Panc1 (cell line): ENCODE measurements around the gene EML6. TPM values are rescaled to one million over a fixed set of nuclear protein-coding genes. Genes with fewer than 3 reads are reported as not detected.

Experiments
- ATAC-seq: fragments of 200-7000 bp; cut with Tn5 transposase; 2 replicates; pipeline ENCODE4 v1.9.1; 2020; ENCODE audit warnings: mild to moderate bottlenecking, moderate library complexity
- BruUV-seq: library from RNA; stranded (reverse); fragments of 400-500 nt; replicated peaks from 2 replicates; lab custom pipeline; 2021; lab: Mats Ljungman, UMichigan
- CTCF ChIA-PET: fragments of 300-600 bp; sonication (Branson Sonifier 250); formaldehyde crosslinking; loops from one replicate; lab custom pipeline; 2022; ENCODE audit warnings: antibody characterized with exemption; lab: Charles Lee
- POLR2A ChIA-PET: fragments of 300-600 bp; sonication (Branson Sonifier 250); formaldehyde crosslinking; loops from one replicate; lab custom pipeline; 2022; ENCODE audit warnings: antibody characterized with exemption; lab: Charles Lee
- DNase-seq: peaks from one replicate; pipeline ENCODE4 v3.0.0-alpha.2; 2010; ENCODE audit warnings: low read depth, low spot score
- H3K27ac ChIP-seq: 2 replicates; pipeline ENCODE4 v1.5.1; 2011; ENCODE audit warnings: mild to moderate bottlenecking, low read length, inconsistent platforms
- H3K27me3 ChIP-seq: fragments of 200-500 bp; sonication (Bioruptor generic); 2 replicates; pipeline ENCODE4 v1.6.0; 2014; ENCODE audit warnings: low read length, inconsistent platforms; ENCODE audit not compliant: control insufficient read depth, insufficient read depth
- H3K36me3 ChIP-seq: fragments of 200-500 bp; sonication (Bioruptor generic); 2 replicates; pipeline ENCODE4 v1.5.1; 2014; ENCODE audit warnings: inconsistent platforms, mild to moderate bottlenecking, low read length, moderate library complexity; ENCODE audit not compliant: control insufficient read depth, insufficient read depth
- H3K4me1 ChIP-seq: 2 replicates; pipeline ENCODE4 v1.5.1; 2011; ENCODE audit warnings: inconsistent platforms, mild to moderate bottlenecking, low read length, moderate library complexity; ENCODE audit not compliant: control insufficient read depth, insufficient read depth
- H3K4me3 ChIP-seq, 2 experiments: 2 replicates each; pipeline ENCODE4 v1.5.1; 2011 to 2012; ENCODE audit warnings: low read depth in 2 of 2, low read length in 2 of 2, mild to moderate bottlenecking in 2 of 2, inconsistent platforms in 1 of 2, moderate library complexity in 1 of 2
- H3K9me3 ChIP-seq: fragments of 200-500 bp; sonication (Bioruptor generic); 2 replicates; pipeline ENCODE4 v1.5.1; 2014; ENCODE audit warnings: low read depth, mild to moderate bottlenecking, inconsistent platforms, low read length, moderate library complexity; ENCODE audit not compliant: control insufficient read depth, insufficient read depth
- POLR2AphosphoS5 ChIP-seq: IDR thresholded peaks from 2 replicates; pipeline ENCODE4 v1.6.1; 2012; ENCODE audit warnings: mild to moderate bottlenecking, low read depth, low read length, moderate library complexity
- SIN3A ChIP-seq: IDR thresholded peaks from 2 replicates; pipeline ENCODE4 v1.6.1; 2012; ENCODE audit warnings: low read depth, mild to moderate bottlenecking, low read length, moderate library complexity, borderline replicate concordance; ENCODE audit not compliant: insufficient read depth
- TCF7L2 ChIP-seq: IDR thresholded peaks from 2 replicates; pipeline ENCODE4 v1.6.1; 2011; ENCODE audit warnings: mild to moderate bottlenecking, low read depth, low read length, inconsistent platforms
- in situ Hi-C: cut with HindIII; loops from 2 replicates; pipeline ENCODE4 v1.10.0; 2016; ENCODE audit warnings: low sequenced_read_pairs, low pct_unique_long_range_greater_than_20kb
- intact Hi-C: fragments of 100-400 bp; cut with micrococcal nuclease; formaldehyde crosslinking; loops from one replicate; pipeline ENCODE4 v1.10.0; 2022; ENCODE audit not compliant: unreplicated experiment
- total RNA-seq: library from RNA; stranded (reverse); gene quantifications from one replicate; pipeline ENCODE4 v1.2.1, GENCODE V29; 2021; ENCODE audit not compliant: unreplicated experiment
- TF ChIP-seq, protein P1 (sequence below), 2 experiments: IDR thresholded peaks; 2 replicates each; pipeline ENCODE4 v1.6.1; 2011 to 2012; ENCODE audit warnings: low read depth in 2 of 2, control low read depth in 1 of 2, low read length in 1 of 2, mild to moderate bottlenecking in 1 of 2, moderate library complexity in 1 of 2; ENCODE audit not compliant: insufficient read depth in 1 of 2
- TF ChIP-seq, protein P2 (sequence below): fragments of 450-650 bp; IDR thresholded peaks from 2 replicates; pipeline ENCODE4 v1.5.1; 2017; ENCODE audit warnings: mild to moderate bottlenecking

The EML6 gene
- total RNA-seq, 1 experiment from 2014 or later, result 6.3 TPM

DNA sequence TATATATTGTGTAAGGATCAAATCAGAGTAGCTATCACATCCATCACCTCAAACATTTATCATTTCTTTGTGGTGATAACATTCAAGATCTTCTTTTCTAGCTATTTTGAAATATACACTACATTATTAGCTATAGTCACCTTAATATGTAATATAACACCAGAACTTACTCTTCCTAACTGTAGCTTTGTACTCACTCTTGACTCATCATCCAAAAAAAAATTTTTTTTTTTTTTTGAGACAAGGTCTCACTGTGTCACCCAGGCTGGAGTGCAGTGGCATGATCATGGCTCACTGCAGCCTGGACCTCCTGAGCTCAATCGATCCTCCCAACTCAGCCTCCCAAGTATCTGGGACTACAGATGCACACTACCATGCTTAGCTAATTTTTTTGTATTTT lies 153.3 kb downstream of the EML6 start:
- no peak for DNase-seq
- CTCF ChIA-PET, result no interaction called here
- in situ Hi-C loops (no loop called here), intact Hi-C loops (no loop called here)
- ATAC-seq, result no peak
- Histone ChIP-seq H3K4me3 (no peak overlapping the region), H3K27ac (no peak overlapping the region), H3K27me3 (no peaks in the 10 kb centered on the region), H3K36me3 (no peaks in the 10 kb centered on the region), H3K9me3 (no peaks in the 10 kb centered on the region), H3K4me1 (no peaks in the 10 kb centered on the region)
- TF ChIP-seq SIN3A, result no peak
- TF ChIP-seq, protein P1, sequence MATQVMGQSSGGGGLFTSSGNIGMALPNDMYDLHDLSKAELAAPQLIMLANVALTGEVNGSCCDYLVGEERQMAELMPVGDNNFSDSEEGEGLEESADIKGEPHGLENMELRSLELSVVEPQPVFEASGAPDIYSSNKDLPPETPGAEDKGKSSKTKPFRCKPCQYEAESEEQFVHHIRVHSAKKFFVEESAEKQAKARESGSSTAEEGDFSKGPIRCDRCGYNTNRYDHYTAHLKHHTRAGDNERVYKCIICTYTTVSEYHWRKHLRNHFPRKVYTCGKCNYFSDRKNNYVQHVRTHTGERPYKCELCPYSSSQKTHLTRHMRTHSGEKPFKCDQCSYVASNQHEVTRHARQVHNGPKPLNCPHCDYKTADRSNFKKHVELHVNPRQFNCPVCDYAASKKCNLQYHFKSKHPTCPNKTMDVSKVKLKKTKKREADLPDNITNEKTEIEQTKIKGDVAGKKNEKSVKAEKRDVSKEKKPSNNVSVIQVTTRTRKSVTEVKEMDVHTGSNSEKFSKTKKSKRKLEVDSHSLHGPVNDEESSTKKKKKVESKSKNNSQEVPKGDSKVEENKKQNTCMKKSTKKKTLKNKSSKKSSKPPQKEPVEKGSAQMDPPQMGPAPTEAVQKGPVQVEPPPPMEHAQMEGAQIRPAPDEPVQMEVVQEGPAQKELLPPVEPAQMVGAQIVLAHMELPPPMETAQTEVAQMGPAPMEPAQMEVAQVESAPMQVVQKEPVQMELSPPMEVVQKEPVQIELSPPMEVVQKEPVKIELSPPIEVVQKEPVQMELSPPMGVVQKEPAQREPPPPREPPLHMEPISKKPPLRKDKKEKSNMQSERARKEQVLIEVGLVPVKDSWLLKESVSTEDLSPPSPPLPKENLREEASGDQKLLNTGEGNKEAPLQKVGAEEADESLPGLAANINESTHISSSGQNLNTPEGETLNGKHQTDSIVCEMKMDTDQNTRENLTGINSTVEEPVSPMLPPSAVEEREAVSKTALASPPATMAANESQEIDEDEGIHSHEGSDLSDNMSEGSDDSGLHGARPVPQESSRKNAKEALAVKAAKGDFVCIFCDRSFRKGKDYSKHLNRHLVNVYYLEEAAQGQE (IDR thresholded peaks at IDR 0.05; ENCODE audit: insufficient read depth in 1 of 2, low read depth in 2 of 2, low read length in 1 of 2), result no peak
- TF ChIP-seq, protein P2, sequence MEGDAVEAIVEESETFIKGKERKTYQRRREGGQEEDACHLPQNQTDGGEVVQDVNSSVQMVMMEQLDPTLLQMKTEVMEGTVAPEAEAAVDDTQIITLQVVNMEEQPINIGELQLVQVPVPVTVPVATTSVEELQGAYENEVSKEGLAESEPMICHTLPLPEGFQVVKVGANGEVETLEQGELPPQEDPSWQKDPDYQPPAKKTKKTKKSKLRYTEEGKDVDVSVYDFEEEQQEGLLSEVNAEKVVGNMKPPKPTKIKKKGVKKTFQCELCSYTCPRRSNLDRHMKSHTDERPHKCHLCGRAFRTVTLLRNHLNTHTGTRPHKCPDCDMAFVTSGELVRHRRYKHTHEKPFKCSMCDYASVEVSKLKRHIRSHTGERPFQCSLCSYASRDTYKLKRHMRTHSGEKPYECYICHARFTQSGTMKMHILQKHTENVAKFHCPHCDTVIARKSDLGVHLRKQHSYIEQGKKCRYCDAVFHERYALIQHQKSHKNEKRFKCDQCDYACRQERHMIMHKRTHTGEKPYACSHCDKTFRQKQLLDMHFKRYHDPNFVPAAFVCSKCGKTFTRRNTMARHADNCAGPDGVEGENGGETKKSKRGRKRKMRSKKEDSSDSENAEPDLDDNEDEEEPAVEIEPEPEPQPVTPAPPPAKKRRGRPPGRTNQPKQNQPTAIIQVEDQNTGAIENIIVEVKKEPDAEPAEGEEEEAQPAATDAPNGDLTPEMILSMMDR, result no peak
- TF ChIP-seq POLR2AphosphoS5, result no peak
- TF ChIP-seq TCF7L2, result no peak
- no TSS peak for BruUV-seq
- POLR2A ChIA-PET, result interaction anchor here (0.5 kb wide), 1 partner anchor 554 kb away, joined by 3 read pairs; no protein-coding TSS in a partner anchor

DNA sequence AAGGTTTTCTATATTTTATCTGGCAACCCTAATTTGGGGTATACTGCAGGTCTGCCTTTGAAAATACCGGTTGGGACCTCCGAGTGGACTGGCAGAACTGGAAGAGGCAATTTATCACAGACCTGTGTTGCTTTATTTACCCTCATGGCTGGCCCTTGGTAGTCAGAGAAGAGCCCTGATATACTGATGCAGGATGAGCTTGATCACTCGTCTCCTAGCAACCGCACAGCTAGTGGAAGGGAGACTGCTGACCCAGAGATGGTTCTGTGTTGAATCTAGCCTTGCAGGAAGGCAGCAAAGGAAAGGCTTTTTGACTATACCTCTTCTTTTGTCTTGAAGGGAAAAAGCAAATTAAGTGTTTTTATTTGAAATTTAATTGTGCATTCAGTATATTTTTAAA lies 154.7 kb downstream of the EML6 start:
- CTCF ChIA-PET, result no interaction called here
- TF ChIP-seq, protein P1 (IDR thresholded peaks at IDR 0.05; ENCODE audit: insufficient read depth in 1 of 2, low read depth in 2 of 2, low read length in 1 of 2), result no peak
- no peak for TF ChIP-seq SIN3A
- Histone ChIP-seq H3K4me1 (no peaks in the 10 kb centered on the region), H3K27me3 (no peaks in the 10 kb centered on the region), H3K27ac (no peak overlapping the region), H3K4me3 (no peak overlapping the region), H3K36me3 (no peaks in the 10 kb centered on the region), H3K9me3 (no peaks in the 10 kb centered on the region)
- no peak for ATAC-seq
- POLR2A ChIA-PET, result no interaction called here
- BruUV-seq, result no TSS peak
- intact Hi-C loops, result no loop called here
- no peak for DNase-seq
- in situ Hi-C loops, result no loop called here
